HEK293 (cell line): ENCODE data around the gene RNASET2.

Experiments
- CTCF ChIA-PET: fragments of 350-600 bp; formaldehyde crosslinking; extraction: SDS; loops from one replicate; lab custom pipeline; 2021; ENCODE audit warnings: antibody characterized with exemption; lab: Yijun Ruan, JAX
- POLR2A ChIA-PET: fragments of 300-600 bp; formaldehyde crosslinking; extraction: SDS; loops from one replicate; lab custom pipeline; 2020; ENCODE audit warnings: antibody characterized with exemption, inconsistent platforms; lab: Yijun Ruan, JAX
- H3K27ac ChIP-seq: fragments of 200-500 bp; sonication (Bioruptor generic); 2 replicates; pipeline ENCODE4 v1.5.1; 2014; ENCODE audit warnings: low read depth, low read length, control low read depth, inconsistent platforms; ENCODE audit errors: extremely low read depth
- H3K36me3 ChIP-seq, 2 experiments: fragments of 200-500 bp in 1 of 2; sonication (Bioruptor generic) in 1 of 2; 1 replicate in 1 of 2; 2 replicates in 1 of 2; pipeline ENCODE4 v1.5.1; 2014 to 2017; ENCODE audit warnings: inconsistent platforms in 2 of 2, low read length in 2 of 2; ENCODE audit not compliant: control insufficient read depth in 2 of 2, insufficient read depth in 1 of 2
- H3K4me1 ChIP-seq: fragments of 200-500 bp; sonication (Bioruptor generic); 2 replicates; pipeline ENCODE4 v1.5.1; 2014; ENCODE audit warnings: mild to moderate bottlenecking, low read length, inconsistent platforms; ENCODE audit not compliant: control insufficient read depth, insufficient read depth
- H3K4me3 ChIP-seq: 2 replicates; pipeline ENCODE4 v1.5.1; 2011; ENCODE audit warnings: low read depth, mild to moderate bottlenecking, control low read depth, low read length, moderate library complexity
- H3K9me3 ChIP-seq: fragments of 200-500 bp; sonication (Bioruptor generic); 2 replicates; pipeline ENCODE4 v1.5.1; 2014; ENCODE audit warnings: low read depth, low read length, inconsistent platforms; ENCODE audit not compliant: control insufficient read depth, insufficient read depth
- ELK4 ChIP-seq: IDR thresholded peaks from 2 replicates; pipeline ENCODE4 v1.6.1; 2011; ENCODE audit warnings: mild to moderate bottlenecking, low read depth, low read length, borderline replicate concordance
- IKZF3 ChIP-seq: fragments of 450-650 bp; IDR thresholded peaks from 2 replicates; pipeline ENCODE4 v1.5.0; 2018; ENCODE audit warnings: missing biosample characterization, mild to moderate bottlenecking, missing genetic modification characterization, moderate library complexity
- KLF17 ChIP-seq: fragments of 450-650 bp; formaldehyde crosslinking; IDR thresholded peaks from 2 replicates; pipeline ENCODE4 v1.5.1; 2016; ENCODE audit warnings: missing biosample characterization, missing genetic modification characterization
- KLF8 ChIP-seq: fragments of 450-650 bp; formaldehyde crosslinking; IDR thresholded peaks from 2 replicates; pipeline ENCODE4 v1.5.1; 2016; ENCODE audit warnings: missing biosample characterization, missing genetic modification characterization
- SCRT1 ChIP-seq: fragments of 450-650 bp; formaldehyde crosslinking; IDR thresholded peaks from 2 replicates; pipeline ENCODE4 v1.5.1; 2016; ENCODE audit warnings: missing biosample characterization, missing genetic modification characterization, borderline replicate concordance
- SCRT2 ChIP-seq: fragments of 450-650 bp; formaldehyde crosslinking; IDR thresholded peaks from 2 replicates; pipeline ENCODE4 v1.5.1; 2016; ENCODE audit warnings: missing biosample characterization, missing genetic modification characterization
- ZBTB20 ChIP-seq: fragments of 450-650 bp; formaldehyde crosslinking; IDR thresholded peaks from 2 replicates; pipeline ENCODE4 v1.5.1; 2016; ENCODE audit warnings: missing biosample characterization, missing genetic modification characterization
- ZBTB48 ChIP-seq: fragments of 450-650 bp; formaldehyde crosslinking; IDR thresholded peaks from 2 replicates; pipeline ENCODE4 v1.5.1; 2016; ENCODE audit warnings: missing biosample characterization, missing genetic modification characterization
- ZNF10 ChIP-seq: fragments of 450-650 bp; formaldehyde crosslinking; IDR thresholded peaks from 2 replicates; pipeline ENCODE4 v1.5.1; 2017; ENCODE audit warnings: missing biosample characterization, missing genetic modification characterization
- ZNF114 ChIP-seq: fragments of 450-650 bp; formaldehyde crosslinking; IDR thresholded peaks from 2 replicates; pipeline ENCODE4 v1.5.0; 2017; ENCODE audit warnings: missing biosample characterization, missing genetic modification characterization
- ZNF133 ChIP-seq: fragments of 450-650 bp; formaldehyde crosslinking; IDR thresholded peaks from 2 replicates; pipeline ENCODE4 v1.5.1; 2016; ENCODE audit warnings: missing biosample characterization, missing genetic modification characterization
- ZNF155 ChIP-seq: fragments of 450-650 bp; formaldehyde crosslinking; IDR thresholded peaks from 2 replicates; pipeline ENCODE4 v1.5.1; 2016; ENCODE audit warnings: missing biosample characterization, missing genetic modification characterization
- ZNF19 ChIP-seq: fragments of 450-650 bp; formaldehyde crosslinking; IDR thresholded peaks from 2 replicates; pipeline ENCODE4; 2016; ENCODE audit warnings: missing biosample characterization, missing genetic modification characterization, low read depth
- ZNF24 ChIP-seq: fragments of 450-650 bp; formaldehyde crosslinking; IDR thresholded peaks from 2 replicates; pipeline ENCODE4 v1.5.1; 2016; ENCODE audit warnings: missing biosample characterization, missing genetic modification characterization
- ZNF274 ChIP-seq, 2 experiments: fragments of 200-500 bp in 1 of 2; fragments of 450-650 bp in 1 of 2; sonication (Bioruptor generic) in 1 of 2; formaldehyde crosslinking in 1 of 2; IDR thresholded peaks; 2 replicates each; pipeline versions ENCODE4 v1.5.1 to v1.6.1; 2014 to 2016; ENCODE audit warnings: borderline replicate concordance in 1 of 2, inconsistent platforms in 1 of 2, low read length in 1 of 2, missing biosample characterization in 1 of 2, missing genetic modification characterization in 1 of 2
- ZNF391 ChIP-seq: fragments of 450-650 bp; formaldehyde crosslinking; IDR thresholded peaks from 2 replicates; pipeline ENCODE4 v1.5.1; 2016; ENCODE audit warnings: low read depth, missing biosample characterization, missing genetic modification characterization, borderline replicate concordance
- ZNF398 ChIP-seq: fragments of 450-650 bp; formaldehyde crosslinking; IDR thresholded peaks from 2 replicates; pipeline ENCODE4 v1.5.1; 2017; ENCODE audit warnings: missing biosample characterization, missing genetic modification characterization
- ZNF624 ChIP-seq: fragments of 450-650 bp; formaldehyde crosslinking; IDR thresholded peaks from 2 replicates; pipeline ENCODE4 v1.5.1; 2017; ENCODE audit warnings: missing biosample characterization, missing genetic modification characterization
- ZNF658 ChIP-seq: fragments of 450-650 bp; formaldehyde crosslinking; IDR thresholded peaks from 2 replicates; pipeline ENCODE4; 2016; ENCODE audit warnings: missing biosample characterization, missing genetic modification characterization
- ZNF785 ChIP-seq: fragments of 450-650 bp; formaldehyde crosslinking; IDR thresholded peaks from 2 replicates; pipeline ENCODE4 v1.5.1; 2016; ENCODE audit warnings: missing biosample characterization, missing genetic modification characterization

The RNASET2 gene

GRCh38 chr6:166901626-166902025 lies 54.7 kb downstream of the RNASET2 start:
- Histone ChIP-seq H3K4me3 (no peak overlapping the region), H3K27ac (no peak overlapping the region)
- POLR2A ChIA-PET = no interaction called here
- TF ChIP-seq SCRT1 (no peak), ZNF114 (tag by site-specific recombination) (no peak), SCRT2 (tag by site-specific recombination) (no peak), ZNF155 (tag by site-specific recombination) (no peak)
- TF ChIP-seq, all 188 proteins: peak for 0
- Histone ChIP-seq H3K36me3 (no peaks in the 10 kb centered on the region), H3K4me1 (no peaks in the 10 kb centered on the region), H3K9me3 (no peaks in the 10 kb centered on the region)
- CTCF ChIA-PET = no interaction called here

- ChIA-PET CTCF (no interaction called here), POLR2A (no interaction called here)
- no peak overlapping the region for H3K27ac ChIP-seq
- H3K9me3 ChIP-seq = no peaks in the 10 kb centered on the region
- TF ChIP-seq ZNF274 (IDR thresholded peaks at IDR 0.05; ENCODE audit: low read length) (no peak), ZNF274 (tag by site-specific recombination; IDR thresholded peaks at IDR 0.05; ENCODE audit: borderline replicate concordance) (no peak)
- no peaks in the 10 kb centered on the region for H3K36me3 ChIP-seq
- no peaks in the 10 kb centered on the region for H3K4me1 ChIP-seq
- H3K4me3 ChIP-seq = no peak overlapping the region
Observed at GRCh38 chr6:166900956-166901607, 55.3 kb downstream of the RNASET2 start.

GRCh38 chr6:166900130-166900708 lies 56.1 kb downstream of the RNASET2 start:
- ChIA-PET CTCF (no interaction called here), POLR2A (no interaction called here)

More at GRCh38 chr6:166900130-166900708, 56.1 kb downstream of the RNASET2 start:
- TF ChIP-seq ZNF658 (tag by site-specific recombination) (no peak), KLF8 (tag by site-specific recombination) (no peak), ZNF785 (no peak), ZNF10 (no peak), ELK4 (no peak), ZNF19 (tag by site-specific recombination) (no peak), ZNF133 (tag by site-specific recombination) (no peak), ZNF24 (tag by site-specific recombination) (no peak), IKZF3 (tag by site-specific recombination) (no peak), ZBTB20 (no peak), ZBTB48 (tag by site-specific recombination) (no peak), KLF17 (no peak), ZNF398 (tag by site-specific recombination) (no peak), ZNF624 (no peak), ZNF391 (tag by site-specific recombination) (no peak)
- Histone ChIP-seq H3K9me3 (no peaks in the 10 kb centered on the region), H3K36me3 (no peaks in the 10 kb centered on the region), H3K4me1 (no peaks in the 10 kb centered on the region), H3K4me3 (no peak overlapping the region), H3K27ac (no peak overlapping the region)
